Thyroid gland (tissue), 4 donors: ENCODE results near the gene GRIN3B. TPM values are rescaled to one million over a fixed set of nuclear protein-coding genes. Genes with fewer than 3 reads are reported as not detected.

Experiments used
- DNase-seq, 2 donors: peaks; one replicate each; pipeline ENCODE4 v3.0.0-alpha.2; 2019
- H3K27ac ChIP-seq, 3 donors: fragments of 200-600 bp; sonication (generic); 1 replicate in 2 of 3; 2 replicates in 1 of 3; pipeline ENCODE4 v1.5.1; 2016 to 2019; ENCODE audit warnings: mild to moderate bottlenecking in 1 of 3, moderate library complexity in 1 of 3
- H3K27me3 ChIP-seq: fragments of 200-600 bp; sonication (generic); one replicate; pipeline ENCODE4 v1.5.1; 2019
- H3K36me3 ChIP-seq, 2 donors: fragments of 200-600 bp; sonication (generic); one replicate each; pipeline ENCODE4 v1.5.1; 2016 to 2019
- H3K4me1 ChIP-seq, 2 donors: fragments of 200-600 bp; sonication (generic); one replicate each; pipeline ENCODE4 v1.5.1; 2017 to 2019
- H3K4me3 ChIP-seq, 3 donors: fragments of 200-600 bp; sonication (generic); replicated peaks in 1 of 3; 1 replicate in 2 of 3; 2 replicates in 1 of 3; pipeline ENCODE4 v1.5.1; 2016; ENCODE audit warnings: mild to moderate bottlenecking in 1 of 3
- H3K9me3 ChIP-seq: fragments of 200-600 bp; sonication (generic); one replicate; pipeline ENCODE4 v1.5.1; 2017
- CTCF ChIP-seq, 6 experiments: fragments of 200-600 bp in 3 of 6; fragments of 450-650 bp in 3 of 6; sonication (generic) in 3 of 6; IDR thresholded peaks; one replicate each; pipeline ENCODE4 v1.5.1; 2016 to 2019; ENCODE audit warnings: antibody characterized with exemption in 6 of 6, mild to moderate bottlenecking in 2 of 6, inconsistent platforms in 1 of 6, moderate library complexity in 1 of 6
- POLR2A ChIP-seq, 2 donors: fragments of 450-650 bp; IDR thresholded peaks; one replicate each; pipeline ENCODE4 v1.6.1; 2017; ENCODE audit warnings: antibody characterized with exemption in 2 of 2, mild to moderate bottlenecking in 2 of 2, moderate library complexity in 1 of 2
- WGBS, 2 donors: methylation state at CpG; one replicate each; pipeline ENCODE4 v1.1.5; 2017; 5-methylcytosine and 5-hydroxymethylcytosine counted together
- intact Hi-C: fragments of 100-400 bp; cut with DNase I; formaldehyde crosslinking; loops from one replicate; pipeline ENCODE4 v1.15.1; 2023
- total RNA-seq, 4 donors: library from RNA; depleted of rRNA; stranded (reverse); fragments of >200 nt; gene quantifications; one replicate each; pipeline ENCODE4 v1.2.3, GENCODE V29; 2016

GRIN3B gene
- total RNA-seq, 4 donors from 2014 or later: 0.22 TPM; not detected in 3

- H3K36me3 ChIP-seq: no peaks in the 10 kb centered on the region
- intact Hi-C loops: no loop called here
- 12 to 13% methylated on average over 19 to 31 of the region's 73 CpGs for WGBS, 2 donors
- no peak overlapping the region for H3K4me3 ChIP-seq
- no peaks in the 10 kb centered on the region for H3K9me3 ChIP-seq
- no peak overlapping the region for H3K27ac ChIP-seq
- H3K4me1 ChIP-seq: peaks cover 9 to 21% of the 10 kb centered on the region in 2 donors
- no peak for DNase-seq
- TF ChIP-seq CTCF (IDR thresholded peaks at IDR 0.05): no peak
- TF ChIP-seq POLR2A (IDR thresholded peaks at IDR 0.05): no peak
- no peaks in the 10 kb centered on the region for H3K27me3 ChIP-seq
These were observed 645 bp downstream of the GRIN3B start for GRCh38 chr19:1000591-1001537.

DNA sequence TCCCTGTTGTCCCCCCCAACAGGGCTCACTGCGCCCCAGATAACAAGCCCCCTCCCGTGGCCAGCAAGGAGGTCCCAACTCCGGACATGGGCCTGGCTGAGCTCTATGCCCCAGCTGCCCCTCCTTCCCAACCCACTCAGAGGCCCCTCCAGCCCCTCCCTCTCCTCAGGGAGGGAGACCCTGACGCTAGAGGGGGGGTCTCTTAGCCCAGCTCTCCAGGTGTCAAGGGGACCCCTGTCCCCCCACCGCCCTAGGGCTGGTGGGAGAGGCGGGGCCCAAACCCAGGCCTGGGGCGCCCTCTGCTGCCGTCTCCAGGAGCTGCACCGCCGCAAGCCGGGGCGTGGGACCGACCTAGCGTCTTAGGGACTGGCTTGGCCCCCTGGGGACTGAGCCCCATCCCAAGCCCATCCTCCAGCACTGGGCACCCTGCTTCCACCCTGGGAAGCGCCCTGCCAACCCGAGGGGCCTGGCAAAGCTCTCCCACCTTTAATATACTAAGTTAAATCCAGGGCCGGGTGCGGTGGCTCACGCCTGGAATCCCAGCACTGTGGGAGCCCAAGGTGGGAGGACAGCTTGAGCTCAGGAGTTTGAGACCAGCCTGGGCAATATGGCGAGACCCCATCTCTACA is 1.4 kb downstream of the GRIN3B start:
- TF ChIP-seq CTCF (IDR thresholded peaks at IDR 0.05): peak; percentile 75 to 95 (median 84)
- TF ChIP-seq POLR2A (IDR thresholded peaks at IDR 0.05): no peak
- Histone ChIP-seq H3K9me3 (no peaks in the 10 kb centered on the region), H3K27me3 (no peaks in the 10 kb centered on the region), H3K27ac (no peak overlapping the region), H3K4me1 (peaks cover under 1 to 14% of the 10 kb centered on the region in 2 donors), H3K36me3 (no peaks in the 10 kb centered on the region), H3K4me3 (no peak overlapping the region)
- intact Hi-C loops: no loop called here
- WGBS, 2 donors: 24 to 36% methylated on average over 6 to 7 of the region's 20 CpGs
- peak; percentile 41 for DNase-seq

GRCh38 chr19:1002600-1002999 is 2.4 kb downstream of the GRIN3B start:
- no peak overlapping the region for H3K27ac ChIP-seq
- intact Hi-C loops: no loop called here
- no peaks in the 10 kb centered on the region for H3K36me3 ChIP-seq
- no peak for DNase-seq
- no peaks in the 10 kb centered on the region for H3K27me3 ChIP-seq
- no peak overlapping the region for H3K4me3 ChIP-seq
- H3K9me3 ChIP-seq: no peaks in the 10 kb centered on the region
- no peak for TF ChIP-seq POLR2A (IDR thresholded peaks at IDR 0.05)
- TF ChIP-seq CTCF (IDR thresholded peaks at IDR 0.05): no peak
- 77 to 86% methylated on average over 4 of the region's 4 CpGs for WGBS, 2 donors
- H3K4me1 ChIP-seq: peaks cover 0 to 13% of the 10 kb centered on the region in 2 donors

- H3K27ac ChIP-seq: no peak overlapping the region
- no peaks in the 10 kb centered on the region for H3K27me3 ChIP-seq
- H3K9me3 ChIP-seq: no peaks in the 10 kb centered on the region
- H3K4me3 ChIP-seq: no peak overlapping the region
- 83% methylated on average over 7 of the region's 37 CpGs; no CpG with 5 or more reads in 1 of the 2 donors for WGBS, 2 donors
- H3K36me3 ChIP-seq: peaks cover 0 to 2% of the 10 kb centered on the region in 2 donors
- DNase-seq: no peak
- TF ChIP-seq CTCF (IDR thresholded peaks at IDR 0.05): no peak
- TF ChIP-seq POLR2A (IDR thresholded peaks at IDR 0.05): no peak
- intact Hi-C loops: no loop called here
- H3K4me1 ChIP-seq: peaks cover 0 to 13% of the 10 kb centered on the region in 2 donors
These were observed 3.1 kb downstream of the GRIN3B start for GRCh38 chr19:1003283-1003682.
